Fibroblast of lung (primary cell): ENCODE measurements around the gene NEDD4L. TPM values are rescaled to one million over a fixed set of nuclear protein-coding genes. Genes with fewer than 3 reads are reported as not detected.

Experiments
- DNase-seq, 2 donors: peaks; one replicate each; pipeline versions ENCODE4 v3.0.0 to v3.0.0-alpha.2; 2010; ENCODE audit warnings: low read depth in 2 of 2
- H2AFZ ChIP-seq: 2 replicates; pipeline ENCODE4 v1.5.1; 2012; ENCODE audit warnings: low read length, control low read depth, inconsistent platforms
- H3K27ac ChIP-seq: 2 replicates; pipeline ENCODE4 v1.5.1; 2011; ENCODE audit warnings: low read length, control low read depth; ENCODE audit not compliant: insufficient read depth
- H3K27me3 ChIP-seq: 2 replicates; pipeline ENCODE4 v1.5.1; 2011; ENCODE audit warnings: mild to moderate bottlenecking, low read length; ENCODE audit not compliant: control insufficient read depth, insufficient read depth
- H3K36me3 ChIP-seq: 2 replicates; pipeline ENCODE4 v1.5.1; 2011; ENCODE audit warnings: low read length; ENCODE audit not compliant: control insufficient read depth, insufficient read depth
- H3K4me1 ChIP-seq: 2 replicates; pipeline ENCODE4 v1.5.1; 2011; ENCODE audit warnings: low read length; ENCODE audit not compliant: control insufficient read depth, insufficient read depth; ENCODE audit errors: extremely low read depth
- H3K4me2 ChIP-seq: 2 replicates; pipeline ENCODE4 v1.5.1; 2011; ENCODE audit warnings: low read length, control low read depth; ENCODE audit not compliant: insufficient read depth; ENCODE audit errors: extremely low read depth
- H3K4me3 ChIP-seq, 4 experiments: fragments of 200-600 bp in 1 of 4; sonication (generic) in 1 of 4; replicated peaks in 1 of 4; 2 replicates each; pipeline ENCODE4 v1.5.1; 2011 to 2016; ENCODE audit warnings: low read length in 4 of 4, low read depth in 3 of 4, mild to moderate bottlenecking in 3 of 4, control low read depth in 2 of 4, inconsistent platforms in 1 of 4, mixed read lengths in 1 of 4; ENCODE audit not compliant: insufficient read depth in 1 of 4; ENCODE audit errors: control extremely low read depth in 1 of 4
- H3K79me2 ChIP-seq: 2 replicates; pipeline ENCODE4 v1.5.1; 2012; ENCODE audit warnings: mild to moderate bottlenecking, low read length, inconsistent platforms; ENCODE audit not compliant: control insufficient read depth, insufficient read depth
- H3K9ac ChIP-seq: 2 replicates; pipeline ENCODE4 v1.5.1; 2011; ENCODE audit warnings: mild to moderate bottlenecking, low read length, control low read depth; ENCODE audit not compliant: insufficient read depth
- H3K9me3 ChIP-seq: 2 replicates; pipeline ENCODE4 v1.5.1; 2012; ENCODE audit warnings: low read depth, low read length; ENCODE audit not compliant: control insufficient read depth, insufficient read depth
- H4K20me1 ChIP-seq: 2 replicates; pipeline ENCODE4 v1.5.1; 2011; ENCODE audit warnings: low read length; ENCODE audit not compliant: control insufficient read depth, insufficient read depth; ENCODE audit errors: extremely low read depth
- CTCF ChIP-seq, 2 donors: IDR thresholded peaks in 1 of 2; conservative IDR thresholded peaks in 1 of 2; 1 replicate in 1 of 2; 2 replicates in 1 of 2; pipeline ENCODE4 v1.5.1; 2011 to 2012; ENCODE audit warnings: low read length in 2 of 2, control low read depth in 1 of 2, inconsistent platforms in 1 of 2, low read depth in 1 of 2, mild to moderate bottlenecking in 1 of 2
- EZH2 ChIP-seq: IDR thresholded peaks from 2 replicates; pipeline ENCODE4 v1.5.1; 2012; ENCODE audit warnings: low read length, control low read depth, mild to moderate bottlenecking; ENCODE audit errors: missing control alignments
- polyA plus RNA-seq, 2 donors: library from polyadenylated mRNA; depleted of rRNA in 1 of 2; stranded (reverse) in 1 of 2; unstranded in 1 of 2; fragments of >200 nt; gene quantifications; 2 replicates each; pipeline ENCODE4 v1.2.1, GENCODE V29; 2011 to 2012; ENCODE audit warnings: missing spikeins in 1 of 2
- total RNA-seq: library from RNA; depleted of rRNA; stranded (reverse); fragments of >200 nt; gene quantifications from 2 replicates; pipeline ENCODE4 v1.2.1, GENCODE V29; 2014

The NEDD4L gene
- total and polyA plus RNA-seq, 2 donors (not counting 1 experiment from before 2014, with no cell fraction given) = 5.5 to 18.7 TPM

- Histone ChIP-seq H3K9ac (no peak overlapping the region), H3K36me3 (no peaks in the 10 kb centered on the region), H3K4me2 (no peak overlapping the region), H3K27ac (no peak overlapping the region), H2AFZ (no peak overlapping the region), H3K4me1 (peaks cover 5% of the 10 kb centered on the region), H3K79me2 (no peaks in the 10 kb centered on the region), H4K20me1 (no peaks in the 10 kb centered on the region), H3K9me3 (no peaks in the 10 kb centered on the region), H3K4me3 (no peak overlapping the region), H3K27me3 (no peaks in the 10 kb centered on the region)
- DNase-seq = no peak
- no peak for TF ChIP-seq CTCF (conservative IDR thresholded peaks at IDR 0.05 in 1 of 2, IDR thresholded peaks at IDR 0.05 in 1 of 2; ENCODE audit: low read depth in 1 of 2, low read length in 2 of 2)
- TF ChIP-seq EZH2 = no peak
These were observed 325.6 kb downstream of the NEDD4L start for GRCh38 chr18:58369616-58370015.

- Histone ChIP-seq H3K4me1 (peaks cover 3% of the 10 kb centered on the region), H3K27me3 (no peaks in the 10 kb centered on the region), H3K36me3 (no peaks in the 10 kb centered on the region), H3K79me2 (no peaks in the 10 kb centered on the region), H3K4me2 (no peak overlapping the region), H3K9me3 (no peaks in the 10 kb centered on the region), H3K9ac (no peak overlapping the region), H3K27ac (no peak overlapping the region), H3K4me3 (no peak overlapping the region), H2AFZ (no peak overlapping the region), H4K20me1 (no peaks in the 10 kb centered on the region)
- DNase-seq = no peak
- no peak for TF ChIP-seq EZH2
- no peak for TF ChIP-seq CTCF (conservative IDR thresholded peaks at IDR 0.05 in 1 of 2, IDR thresholded peaks at IDR 0.05 in 1 of 2; ENCODE audit: low read depth in 1 of 2, low read length in 2 of 2)
These were observed 326.1 kb downstream of the NEDD4L start for GRCh38 chr18:58370038-58370580.

- no peaks in the 10 kb centered on the region for H3K4me1 ChIP-seq
- no peaks in the 10 kb centered on the region for H3K9me3 ChIP-seq
- H3K4me3 ChIP-seq = no peak overlapping the region
- H3K27ac ChIP-seq = no peak overlapping the region
- no peaks in the 10 kb centered on the region for H3K27me3 ChIP-seq
- no peak overlapping the region for H2AFZ ChIP-seq
- no peak overlapping the region for H3K4me2 ChIP-seq
- TF ChIP-seq CTCF (conservative IDR thresholded peaks at IDR 0.05 in 1 of 2, IDR thresholded peaks at IDR 0.05 in 1 of 2; ENCODE audit: low read depth in 1 of 2, low read length in 2 of 2) (no peak), EZH2 (no peak)
- no peak overlapping the region for H3K9ac ChIP-seq
- no peaks in the 10 kb centered on the region for H3K79me2 ChIP-seq
- DNase-seq = no peak
- no peaks in the 10 kb centered on the region for H3K36me3 ChIP-seq
- H4K20me1 ChIP-seq = no peaks in the 10 kb centered on the region
These were observed 326.6 kb downstream of the NEDD4L start for GRCh38 chr18:58370612-58371011.
